Measurements from ENCODE around the gene DPP9. TPM values are rescaled to one million over a fixed set of nuclear protein-coding genes. Genes with fewer than 3 reads are reported as not detected.

The DPP9 gene
- total RNA-seq, 4 donors from 2014 or later: 35.0 to 82.1 (median 42.0) TPM

DNA sequence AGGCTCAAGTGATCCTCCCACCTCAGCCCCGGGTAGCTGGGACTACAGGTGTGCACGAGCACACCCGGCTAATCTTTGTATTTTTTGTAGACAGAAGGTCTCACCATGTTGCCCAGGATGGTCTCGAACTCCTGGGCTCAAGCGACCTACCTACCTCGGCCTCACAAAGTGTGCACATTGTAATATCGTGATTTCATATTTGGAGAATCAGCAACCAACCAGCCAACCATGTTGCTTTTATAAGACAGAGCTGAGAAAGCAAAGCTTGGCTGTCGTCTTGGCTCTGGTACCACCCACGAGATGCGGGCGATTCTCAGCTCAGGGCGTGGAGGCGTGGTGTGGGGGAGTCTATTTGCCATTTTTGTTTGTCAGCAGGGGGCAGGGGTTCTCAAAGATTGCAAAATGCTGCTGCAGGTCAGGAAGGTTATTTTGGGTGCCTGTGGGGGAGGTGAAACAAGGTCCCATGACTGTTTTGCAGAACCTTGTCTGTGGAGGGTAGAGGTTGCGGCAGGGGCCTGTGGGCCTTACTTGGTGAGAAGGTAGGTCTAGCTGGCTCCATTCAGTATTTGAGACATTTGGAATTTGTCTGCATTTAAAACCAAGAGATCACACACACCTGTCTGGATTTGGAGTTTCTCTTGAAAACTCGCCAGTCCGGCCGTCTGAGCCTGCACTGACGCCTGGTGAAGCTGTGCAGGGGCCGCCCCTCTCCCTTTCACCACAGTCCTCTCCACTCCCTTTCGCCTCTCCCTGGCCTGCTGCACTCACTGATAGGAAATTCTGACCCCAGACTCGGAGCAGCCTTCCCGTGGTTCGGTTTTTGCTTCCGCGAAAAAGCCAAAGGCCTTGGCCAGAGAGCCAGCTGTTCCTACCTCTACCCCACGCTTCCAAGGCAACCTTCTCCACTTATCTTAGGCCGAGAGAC is 68.9 kb downstream of the DPP9 start:
- peaks cover 0 to 10% (median 3%) of the 10 kb centered on the region in 3 donors for H3K4me1 ChIP-seq
- no peak for ATAC-seq

DNA sequence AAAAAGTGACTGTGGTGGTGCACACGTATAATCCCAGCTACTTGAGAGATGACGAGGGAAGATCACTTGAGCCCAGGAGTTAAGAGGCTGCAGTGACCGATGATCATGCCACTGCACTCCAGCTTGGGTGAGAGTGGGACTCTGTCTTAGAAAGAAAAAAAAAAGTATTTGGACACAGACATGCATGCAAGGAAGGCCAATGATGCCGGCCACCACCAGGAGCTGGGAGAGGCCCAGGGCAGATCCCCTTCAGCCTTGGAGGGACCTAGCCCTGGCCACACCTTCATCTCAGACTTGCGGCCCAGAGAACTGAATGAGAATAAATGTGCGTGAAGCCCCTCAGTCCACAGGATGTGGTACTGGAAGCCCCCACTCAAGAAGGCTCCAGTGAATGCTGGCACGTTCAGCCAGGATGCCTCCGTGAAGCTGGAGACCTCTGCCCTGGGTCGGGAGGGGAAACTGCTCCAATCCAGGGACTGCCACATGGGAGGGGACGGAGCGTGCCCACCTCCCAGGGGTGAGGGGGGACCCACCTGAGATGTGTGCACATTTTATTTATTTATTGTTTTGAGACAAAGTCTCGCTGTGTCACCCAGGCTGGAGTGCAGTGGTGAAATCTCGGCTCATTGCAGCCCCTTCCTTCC is 69.7 kb downstream of the DPP9 start:
- 65 to 69% methylated on average over 3 to 7 of the region's 13 CpGs for WGBS, 2 donors (ENCODE audit: low coverage in 1 of 2)
- Histone ChIP-seq H3K4me1 (peaks cover 0 to 17% (median 3%) of the 10 kb centered on the region in 3 donors), H3K27me3 (no peaks in the 10 kb centered on the region), H3K27ac (no peak overlapping the region), H3K36me3 (peaks cover 0 to 72% of the 10 kb centered on the region in 2 donors), H3K4me3 (no peak overlapping the region), H3K9me3 (peaks cover 0 to 12% (median 0%) of the 10 kb centered on the region in 3 donors)
- no peak for ATAC-seq
- no peak for TF ChIP-seq POLR2A (IDR thresholded peaks at IDR 0.05)
- no peak for TF ChIP-seq EP300 (IDR thresholded peaks at IDR 0.05)
- no peak for TF ChIP-seq POLR2AphosphoS5 (IDR thresholded peaks at IDR 0.05)
- TF ChIP-seq, protein P1, sequence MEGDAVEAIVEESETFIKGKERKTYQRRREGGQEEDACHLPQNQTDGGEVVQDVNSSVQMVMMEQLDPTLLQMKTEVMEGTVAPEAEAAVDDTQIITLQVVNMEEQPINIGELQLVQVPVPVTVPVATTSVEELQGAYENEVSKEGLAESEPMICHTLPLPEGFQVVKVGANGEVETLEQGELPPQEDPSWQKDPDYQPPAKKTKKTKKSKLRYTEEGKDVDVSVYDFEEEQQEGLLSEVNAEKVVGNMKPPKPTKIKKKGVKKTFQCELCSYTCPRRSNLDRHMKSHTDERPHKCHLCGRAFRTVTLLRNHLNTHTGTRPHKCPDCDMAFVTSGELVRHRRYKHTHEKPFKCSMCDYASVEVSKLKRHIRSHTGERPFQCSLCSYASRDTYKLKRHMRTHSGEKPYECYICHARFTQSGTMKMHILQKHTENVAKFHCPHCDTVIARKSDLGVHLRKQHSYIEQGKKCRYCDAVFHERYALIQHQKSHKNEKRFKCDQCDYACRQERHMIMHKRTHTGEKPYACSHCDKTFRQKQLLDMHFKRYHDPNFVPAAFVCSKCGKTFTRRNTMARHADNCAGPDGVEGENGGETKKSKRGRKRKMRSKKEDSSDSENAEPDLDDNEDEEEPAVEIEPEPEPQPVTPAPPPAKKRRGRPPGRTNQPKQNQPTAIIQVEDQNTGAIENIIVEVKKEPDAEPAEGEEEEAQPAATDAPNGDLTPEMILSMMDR (IDR thresholded peaks at IDR 0.05): no peak

More for the DNA sequence above, 68.9 kb downstream of the DPP9 start:
- Histone ChIP-seq H3K27ac (peak overlapping the region in 1 of 4 donors; percentile 29), H3K27me3 (no peaks in the 10 kb centered on the region), H3K36me3 (peaks cover 0 to 80% of the 10 kb centered on the region in 2 donors), H3K9me3 (peaks cover 0 to 18% (median 0%) of the 10 kb centered on the region in 3 donors), H3K4me3 (no peak overlapping the region)
- TF ChIP-seq POLR2AphosphoS5 (IDR thresholded peaks at IDR 0.05): no peak
- TF ChIP-seq, protein P1 (IDR thresholded peaks at IDR 0.05): no peak
- no peak for TF ChIP-seq POLR2A (IDR thresholded peaks at IDR 0.05)
- 84 to 90% methylated on average over 6 to 26 of the region's 27 CpGs for WGBS, 2 donors (ENCODE audit: low coverage in 1 of 2)

DNA sequence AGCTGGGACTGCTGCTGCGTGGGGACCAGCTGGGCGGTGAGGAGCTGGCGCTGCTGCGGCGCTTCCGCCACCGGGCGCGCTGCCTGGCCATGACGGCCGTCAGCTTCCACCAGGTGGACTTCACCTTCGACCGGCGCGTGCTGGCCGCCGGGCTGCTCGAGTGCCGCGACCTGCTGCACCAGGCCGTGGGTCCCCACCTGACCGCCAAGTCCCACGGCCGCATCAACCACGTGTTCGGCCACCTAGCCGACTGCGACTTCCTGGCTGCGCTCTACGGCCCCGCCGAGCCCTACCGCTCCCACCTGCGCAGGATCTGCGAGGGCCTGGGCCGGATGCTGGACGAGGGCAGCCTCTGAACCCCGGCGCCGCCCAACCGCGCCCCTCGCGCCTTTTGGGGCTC is 71.6 kb downstream of the DPP9 start:
- Histone ChIP-seq H3K4me1 (peaks cover 0 to 34% (median 8%) of the 10 kb centered on the region in 3 donors), H3K27ac (no peak overlapping the region), H3K36me3 (peaks cover 0 to 54% of the 10 kb centered on the region in 2 donors), H3K4me3 (no peak overlapping the region), H3K27me3 (no peaks in the 10 kb centered on the region), H3K9me3 (no peaks in the 10 kb centered on the region)
- no peak for TF ChIP-seq EP300 (IDR thresholded peaks at IDR 0.05)
- no peak for TF ChIP-seq POLR2A (IDR thresholded peaks at IDR 0.05)
- TF ChIP-seq, protein P1 (IDR thresholded peaks at IDR 0.05): no peak
- no peak for TF ChIP-seq POLR2AphosphoS5 (IDR thresholded peaks at IDR 0.05)
- 100% methylated on average over 4 of the region's 44 CpGs; no CpG with 5 or more reads in 1 of the 2 donors for WGBS, 2 donors (ENCODE audit: low coverage in 1 of 2)
- ATAC-seq: no peak

DNA sequence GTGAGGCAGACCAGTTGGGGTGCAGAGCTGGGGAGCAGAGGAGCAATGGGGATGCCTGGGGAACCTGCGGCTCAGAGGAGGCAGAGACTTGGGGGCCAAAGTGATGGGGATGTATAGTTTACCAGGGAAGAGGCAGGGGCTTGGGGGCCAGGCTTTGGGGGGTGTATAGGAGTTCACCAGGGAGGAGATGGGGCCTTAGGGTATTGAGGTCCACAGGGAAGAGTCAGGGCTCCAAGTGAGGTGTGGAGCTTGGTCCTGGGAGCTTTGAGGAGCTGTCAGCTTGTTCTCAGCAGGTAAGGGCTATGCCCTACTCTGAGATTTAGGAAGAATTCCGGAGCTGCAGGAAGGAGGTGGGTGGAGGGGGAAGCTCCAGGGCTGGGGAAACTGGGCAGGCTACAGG is 73.5 kb downstream of the DPP9 start:
- TF ChIP-seq, protein P1 (IDR thresholded peaks at IDR 0.05): no peak
- TF ChIP-seq POLR2A (IDR thresholded peaks at IDR 0.05): no peak
- TF ChIP-seq POLR2AphosphoS5 (IDR thresholded peaks at IDR 0.05): no peak
- no peak for TF ChIP-seq EP300 (IDR thresholded peaks at IDR 0.05)
- no peak for ATAC-seq
- Histone ChIP-seq H3K27me3 (no peaks in the 10 kb centered on the region), H3K4me1 (peaks cover 0 to 49% (median 8%) of the 10 kb centered on the region in 3 donors), H3K4me3 (no peak overlapping the region), H3K36me3 (peaks cover 0 to 35% of the 10 kb centered on the region in 2 donors), H3K9me3 (no peaks in the 10 kb centered on the region), H3K27ac (peak overlapping the region in 3 of 4 donors; percentile 41 to 85 (median 82))
- WGBS, 2 donors (ENCODE audit: low coverage in 1 of 2): 60% methylated on average over 1 of the region's 2 CpGs; no CpG with 5 or more reads in 1 of the 2 donors

Data from gastroesophageal sphincter (tissue), 4 donors.